Aorta (tissue), 5 donors: ENCODE results near the gene SLC39A3. TPM values are rescaled to one million over a fixed set of nuclear protein-coding genes. Genes with fewer than 3 reads are reported as not detected.

Source experiments
- ATAC-seq: fragments of 200-7000 bp; cut with Tn5 transposase; one replicate; pipeline ENCODE4 v1.9.1; 2022; ENCODE audit warnings: moderate library complexity; ENCODE audit not compliant: low FRiP score
- DNase-seq, 2 donors: peaks; one replicate each; pipeline ENCODE4 v3.0.0-alpha.2; 2020
- H3K27ac ChIP-seq, 2 donors: one replicate each; pipeline ENCODE4 v1.5.1; 2013; ENCODE audit warnings: low read length in 2 of 2, mild to moderate bottlenecking in 2 of 2, moderate library complexity in 2 of 2, control low read depth in 1 of 2, inconsistent platforms in 1 of 2, low read depth in 1 of 2
- H3K27me3 ChIP-seq, 2 donors: one replicate each; pipeline ENCODE4 v1.6.1; 2013; ENCODE audit warnings: control low read depth in 1 of 2, low read length in 1 of 2, mild to moderate bottlenecking in 1 of 2, moderate library complexity in 1 of 2; ENCODE audit not compliant: insufficient read depth in 2 of 2, control insufficient read depth in 1 of 2
- H3K36me3 ChIP-seq, 2 donors: one replicate each; pipeline ENCODE4 v1.6.1; 2013; ENCODE audit warnings: control low read depth in 1 of 2, low read length in 1 of 2, mild to moderate bottlenecking in 1 of 2; ENCODE audit not compliant: insufficient read depth in 2 of 2, control insufficient read depth in 1 of 2
- H3K4me1 ChIP-seq, 2 donors: one replicate each; pipeline ENCODE4 v1.6.1; 2013; ENCODE audit warnings: low read length in 2 of 2, control low read depth in 1 of 2, mild to moderate bottlenecking in 1 of 2, moderate library complexity in 1 of 2; ENCODE audit not compliant: insufficient read depth in 2 of 2, control insufficient read depth in 1 of 2
- H3K4me3 ChIP-seq, 2 donors: one replicate each; pipeline ENCODE4 v1.5.1; 2013; ENCODE audit warnings: low read length in 2 of 2, control low read depth in 1 of 2, mild to moderate bottlenecking in 1 of 2
- H3K9me3 ChIP-seq: one replicate; pipeline ENCODE4 v1.6.1; 2013; ENCODE audit warnings: mild to moderate bottlenecking, low read length; ENCODE audit not compliant: control insufficient read depth
- WGBS, 2 donors: extraction: QIAGEN DNeasy Blood & Tissue Kit; methylation state at CpG; one replicate each; pipeline ENCODE4 v1.1.7; 2013; 5-methylcytosine and 5-hydroxymethylcytosine counted together
- intact Hi-C, 2 donors: fragments of 100-400 bp; cut with DNase I; formaldehyde crosslinking; loops; one replicate each; pipeline versions ENCODE4 v1.14.2 to v1.15.0; 2022
- polyA plus RNA-seq, 2 donors: library from polyadenylated mRNA; stranded (reverse); fragments of 200-250 nt; gene quantifications; one replicate each; pipeline ENCODE4 v1.2.3, GENCODE V29; 2013
- total RNA-seq, 2 donors: library from RNA; stranded (reverse); fragmentation: NEBNext Ultra II Directional; extraction: Animal tissue kit (Norgen Biotek cat#: 25700); gene quantifications; one replicate each; pipeline ENCODE4 v1.2.1, GENCODE V29; 2021
- donor health status: healthy with polysubstance abuse.
- donor health status: Bipolar disorder and iron deficiency.
- donor health status: DM: no; HTN: no; CAD: no.
- donor health status: DM: no; HTN: no; CAD: no.
- donor health status: DM: yes; HTN: yes; CAD: no.

Gene SLC39A3
- total and polyA plus RNA-seq, 4 donors = 6.0 to 19.6 (median 13.9) TPM

DNA sequence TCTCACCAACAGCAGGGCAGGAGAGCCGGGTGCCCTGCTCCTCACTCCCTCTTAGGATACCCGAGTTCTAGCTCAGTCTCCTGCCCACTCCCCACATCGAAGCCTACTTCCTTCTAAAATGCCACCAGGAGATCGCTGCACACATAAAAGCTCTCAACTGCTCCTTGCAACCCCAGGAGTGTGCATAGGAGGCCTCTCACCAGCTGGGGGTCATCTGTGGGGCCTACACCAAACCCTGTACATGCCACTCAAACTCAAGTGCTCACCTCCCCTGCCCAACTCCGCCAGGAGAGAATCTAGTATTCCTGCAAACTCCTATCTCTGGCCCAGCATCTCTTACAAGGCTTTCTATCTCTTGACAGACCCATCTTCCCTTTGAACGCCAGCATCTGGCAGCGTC lies 40.5 kb upstream of the SLC39A3 start:
- DNase-seq (no peak), ATAC-seq (no peak)
- H3K9me3 ChIP-seq = no peaks in the 10 kb centered on the region
- H3K4me3 ChIP-seq = no peak overlapping the region
- intact Hi-C loops = no loop called here
- H3K36me3 ChIP-seq = no peaks in the 10 kb centered on the region
- H3K27me3 ChIP-seq = no peaks in the 10 kb centered on the region
- peaks cover 0 to 1% of the 10 kb centered on the region in 2 donors for H3K4me1 ChIP-seq
- H3K27ac ChIP-seq = no peak overlapping the region
- WGBS, 2 donors = 93 to 95% methylated on average over 7 of the region's 7 CpGs

DNA sequence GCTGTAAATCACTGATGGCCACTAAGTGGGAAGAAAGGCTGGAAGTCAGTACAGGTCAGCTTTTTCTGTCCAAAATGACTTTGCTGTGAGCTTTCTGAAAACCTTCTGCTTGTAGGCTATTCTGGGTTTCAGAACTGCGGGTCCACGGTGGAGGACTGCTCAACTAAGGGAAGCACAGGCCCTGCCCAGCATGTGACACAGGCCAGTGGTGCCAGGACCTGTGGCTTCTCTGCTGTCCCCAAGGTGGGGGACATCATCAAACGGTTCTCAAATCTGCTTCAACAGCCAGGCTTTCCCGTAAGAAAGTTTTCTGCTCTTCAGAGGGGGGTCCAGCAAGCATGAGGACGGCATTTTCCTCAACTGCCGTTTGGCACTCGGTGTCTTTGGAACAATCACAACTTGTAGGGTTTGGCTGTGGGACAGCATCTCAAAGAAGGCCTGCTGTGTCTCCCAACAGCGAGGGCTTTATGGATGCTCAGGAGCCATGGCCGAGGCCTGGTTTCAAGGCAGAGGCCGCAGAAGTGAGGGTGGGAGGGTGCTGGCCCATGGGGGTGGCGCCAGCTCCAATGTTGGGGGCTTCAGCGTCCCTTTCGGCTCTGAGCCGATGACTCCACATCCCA lies 39.4 kb upstream of the SLC39A3 start:
- Histone ChIP-seq H3K9me3 (no peaks in the 10 kb centered on the region), H3K36me3 (no peaks in the 10 kb centered on the region), H3K4me1 (peaks cover 0 to 1% of the 10 kb centered on the region in 2 donors), H3K27me3 (no peaks in the 10 kb centered on the region), H3K27ac (no peak overlapping the region), H3K4me3 (no peak overlapping the region)
- WGBS, 2 donors = 68 to 72% methylated on average over 14 of the region's 14 CpGs
- DNase-seq = no peak
- ATAC-seq = no peak
- intact Hi-C loops = no loop called here

DNA sequence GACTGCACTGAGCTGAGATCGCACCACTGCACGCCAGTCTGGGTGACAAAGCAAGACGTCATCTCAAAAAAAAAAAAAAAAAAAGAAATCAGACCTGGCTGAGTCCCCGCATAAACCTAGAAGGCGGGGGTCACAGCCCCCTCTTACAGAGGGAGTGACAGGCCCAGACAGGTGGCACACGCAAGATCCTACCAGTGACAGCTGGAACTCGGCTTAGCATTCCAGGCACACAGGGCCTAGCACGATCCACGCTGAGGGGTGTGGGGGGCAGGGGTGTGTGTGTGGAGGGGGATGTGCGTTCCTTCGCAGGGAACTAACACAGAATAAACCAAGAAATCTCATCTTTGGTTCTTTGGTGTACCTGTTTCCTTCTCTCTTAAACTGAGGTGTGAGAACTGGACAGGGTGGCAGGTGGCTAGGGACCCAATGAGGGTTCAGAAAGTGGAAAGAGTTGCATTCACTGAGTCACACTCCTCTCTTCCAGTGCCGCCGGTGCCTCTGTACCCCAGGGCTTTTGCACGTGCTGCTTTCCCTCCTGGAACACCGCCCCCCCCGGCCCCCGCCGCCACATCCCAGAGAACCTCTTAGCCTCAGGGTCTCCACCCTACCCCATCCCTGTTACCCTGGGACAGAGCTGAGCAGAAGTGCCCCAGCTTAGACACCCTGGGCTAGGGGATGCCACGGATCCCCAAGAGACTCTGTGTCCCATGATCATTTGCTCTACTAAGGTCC lies 38.3 kb upstream of the SLC39A3 start:
- Histone ChIP-seq H3K4me3 (no peak overlapping the region), H3K36me3 (no peaks in the 10 kb centered on the region), H3K9me3 (no peaks in the 10 kb centered on the region), H3K4me1 (peaks cover 0 to 1% of the 10 kb centered on the region in 2 donors), H3K27ac (no peak overlapping the region), H3K27me3 (no peaks in the 10 kb centered on the region)
- DNase-seq (no peak), ATAC-seq (no peak)
- 91 to 93% methylated on average over 19 of the region's 19 CpGs for WGBS, 2 donors
- intact Hi-C loops = no loop called here

DNA sequence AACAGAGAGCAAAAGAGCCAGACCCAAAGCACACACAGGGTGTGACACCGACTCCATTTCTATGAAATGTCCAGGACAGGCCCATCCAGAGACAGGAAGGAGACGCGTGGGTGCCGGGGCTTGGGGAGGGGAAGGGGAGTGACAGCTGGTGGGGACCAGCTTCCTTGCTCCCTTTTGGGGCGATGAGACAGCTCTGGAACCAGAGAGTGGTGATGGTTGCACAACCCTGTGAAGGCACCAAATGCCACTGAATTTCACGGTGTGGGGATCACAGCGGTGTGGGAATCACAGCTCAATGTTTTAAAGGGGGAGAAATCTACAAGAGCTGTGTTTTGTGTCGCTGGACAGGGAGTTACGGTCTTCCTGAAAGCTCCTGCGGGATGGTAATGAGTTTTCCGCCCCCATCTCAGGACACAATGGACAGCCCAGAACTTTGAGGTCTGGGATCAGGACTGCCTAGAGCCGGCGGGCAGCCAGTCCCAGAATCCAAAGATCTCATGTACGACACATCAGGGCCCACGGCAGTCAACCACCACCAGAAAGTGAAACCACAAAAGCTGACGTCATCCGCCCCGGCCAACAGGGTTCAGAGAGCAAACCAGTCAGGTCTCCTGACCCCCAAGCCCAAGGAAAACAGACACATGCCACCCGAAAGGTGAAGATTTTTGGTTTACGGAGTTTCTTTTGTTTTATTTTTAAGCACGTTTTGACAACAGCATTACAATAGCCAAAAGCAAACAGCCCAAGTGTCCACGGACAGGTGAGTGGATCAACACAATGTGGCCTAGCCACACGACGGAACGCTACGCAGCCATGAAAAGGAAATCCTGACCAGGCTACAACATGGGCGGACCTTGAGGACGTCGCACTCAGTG lies 36.0 kb upstream of the SLC39A3 start:
- Histone ChIP-seq H3K4me1 (no peaks in the 10 kb centered on the region), H3K4me3 (no peak overlapping the region), H3K36me3 (no peaks in the 10 kb centered on the region), H3K27me3 (no peaks in the 10 kb centered on the region), H3K27ac (no peak overlapping the region), H3K9me3 (no peaks in the 10 kb centered on the region)
- ATAC-seq (no peak), DNase-seq (peak; percentile 79 to 86)
- intact Hi-C loops = no loop called here
- WGBS, 2 donors = 86 to 89% methylated on average over 29 of the region's 29 CpGs

DNA sequence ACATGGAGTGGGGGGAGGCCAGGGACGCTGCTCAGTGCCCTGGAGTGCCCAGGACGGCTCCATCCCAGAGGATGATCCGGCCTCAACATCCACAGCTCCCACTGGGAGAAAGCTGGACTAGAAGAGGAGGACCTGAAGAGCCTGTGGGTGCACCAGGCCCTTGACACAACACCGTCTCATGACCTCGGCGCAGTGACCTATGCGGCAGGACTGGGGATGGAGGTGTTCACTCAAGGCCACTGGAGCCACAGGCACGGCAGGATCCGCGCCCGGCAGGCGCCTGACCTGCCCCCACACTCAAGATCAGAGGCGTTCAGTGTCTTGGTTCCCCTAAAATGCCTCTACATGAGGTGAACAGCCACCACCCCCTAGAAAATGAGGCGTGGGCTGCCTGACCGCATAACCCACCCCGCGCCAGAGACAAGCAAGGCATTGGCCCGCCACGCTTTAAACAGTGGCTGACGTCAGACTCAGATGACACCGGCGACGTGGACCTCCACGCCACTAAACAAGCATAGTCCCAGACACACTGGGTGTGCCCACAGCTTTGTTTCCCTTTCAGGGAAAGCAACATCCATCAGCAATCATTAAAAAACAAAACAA lies 35.2 kb upstream of the SLC39A3 start:
- no peak overlapping the region for H3K27ac ChIP-seq
- no peak for ATAC-seq
- no peaks in the 10 kb centered on the region for H3K9me3 ChIP-seq
- intact Hi-C loops = no loop called here
- DNase-seq = no peak
- H3K36me3 ChIP-seq = no peaks in the 10 kb centered on the region
- H3K27me3 ChIP-seq = no peaks in the 10 kb centered on the region
- no peaks in the 10 kb centered on the region for H3K4me1 ChIP-seq
- 91% methylated on average over 24 of the region's 24 CpGs for WGBS, 2 donors
- H3K4me3 ChIP-seq = no peak overlapping the region

DNA sequence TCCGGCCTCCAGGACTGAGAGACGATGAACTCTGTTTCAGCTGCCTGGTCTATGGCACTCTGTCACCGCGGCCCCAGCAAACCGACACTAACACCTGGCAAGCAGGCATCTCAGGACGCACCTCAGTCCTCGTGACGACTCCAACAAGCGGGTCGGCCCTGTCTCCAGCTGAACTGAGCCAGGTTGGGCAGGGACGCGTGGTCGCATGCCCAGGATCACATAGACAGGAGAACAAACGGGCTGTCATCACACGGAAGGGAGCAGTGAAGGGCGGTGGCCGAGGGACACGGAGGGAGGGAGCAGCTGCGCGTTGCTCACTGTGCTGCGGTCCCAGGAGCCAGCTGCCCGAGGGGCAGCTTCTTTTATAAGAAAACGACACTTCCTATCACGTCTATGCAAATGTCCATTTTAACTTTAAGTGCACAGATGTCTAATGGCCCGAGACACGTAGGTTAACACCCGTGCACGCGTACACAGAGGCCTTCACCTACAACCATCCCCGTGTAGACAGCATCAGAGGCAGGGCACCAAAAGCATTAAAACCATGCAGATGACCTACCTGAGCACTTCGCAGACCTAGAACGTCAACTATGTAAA lies 34.4 kb upstream of the SLC39A3 start:
- H3K9me3 ChIP-seq = no peaks in the 10 kb centered on the region
- ATAC-seq = no peak
- 90 to 91% methylated on average over 32 of the region's 32 CpGs for WGBS, 2 donors
- intact Hi-C loops = no loop called here
- no peak for DNase-seq
- no peak overlapping the region for H3K27ac ChIP-seq
- no peak overlapping the region for H3K4me3 ChIP-seq
- H3K36me3 ChIP-seq = no peaks in the 10 kb centered on the region
- H3K4me1 ChIP-seq = no peaks in the 10 kb centered on the region
- no peaks in the 10 kb centered on the region for H3K27me3 ChIP-seq

DNA sequence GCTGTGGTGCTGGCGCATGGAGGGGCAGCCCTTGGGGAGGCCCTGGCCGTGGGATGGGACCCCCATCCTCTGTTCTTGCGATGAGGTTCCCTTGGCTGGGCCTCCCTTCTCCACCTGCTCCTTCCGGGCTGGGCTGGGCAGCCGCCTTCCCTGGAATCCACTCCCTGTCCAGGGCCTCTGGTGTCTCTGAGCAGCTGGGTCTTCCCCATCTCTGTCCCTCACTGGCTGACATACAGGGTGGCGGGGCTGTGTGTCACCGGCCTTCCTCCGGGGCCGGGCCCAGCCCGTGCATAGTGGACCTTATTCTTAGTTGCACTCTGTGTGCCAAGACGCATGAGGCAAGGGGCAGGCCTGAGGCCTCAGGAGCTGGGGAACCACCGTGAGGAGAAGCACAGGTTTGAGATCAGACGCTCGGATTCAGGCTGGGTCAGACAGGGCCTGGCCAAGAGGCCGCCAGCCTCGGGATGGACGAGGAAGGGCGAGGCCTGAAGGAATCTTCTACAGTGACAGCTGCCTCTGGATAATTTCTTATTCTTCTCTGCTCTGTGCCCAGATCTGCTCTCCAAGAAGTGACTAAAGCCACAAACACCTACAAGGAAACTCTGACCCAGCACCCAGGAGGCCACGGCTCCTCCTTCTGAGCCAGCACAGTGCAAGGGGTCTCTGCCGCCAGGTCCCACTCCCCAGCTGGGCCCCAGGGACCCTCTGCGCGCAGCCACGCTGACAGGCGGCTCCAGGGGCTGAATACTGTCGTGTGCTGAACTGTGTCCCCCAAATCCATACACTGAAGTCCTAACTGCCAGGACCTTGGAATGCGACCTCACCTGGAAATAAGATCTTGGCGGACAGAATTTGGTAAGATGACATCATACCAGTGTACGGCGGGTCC lies 32.2 kb upstream of the SLC39A3 start:
- WGBS, 2 donors = 85 to 86% methylated on average over 29 of the region's 29 CpGs
- ATAC-seq (no peak), DNase-seq (no peak)
- H3K4me1 ChIP-seq = no peaks in the 10 kb centered on the region
- H3K36me3 ChIP-seq = no peaks in the 10 kb centered on the region
- no peak overlapping the region for H3K4me3 ChIP-seq
- no peak overlapping the region for H3K27ac ChIP-seq
- no peaks in the 10 kb centered on the region for H3K9me3 ChIP-seq
- intact Hi-C loops = no loop called here
- no peaks in the 10 kb centered on the region for H3K27me3 ChIP-seq
